SK-N-SH treated with all-trans-retinoic acid at 6 μM for 48 hours (cell line): Measurements from ENCODE around the gene CCL25.
"Not testable (repeated sequence)": the region's sequence is repeated elsewhere in the genome, so short reads cannot be mapped to it uniquely, and the experiment has no call there.

ENCODE experiments used
- ATAC-seq: fragments of 200-7000 bp; cut with Tn5 transposase; 3 replicates; pipeline ENCODE4 v1.9.1; 2020; ENCODE audit warnings: mild to moderate bottlenecking, moderate library complexity
- ARNTL ChIP-seq: fragments of 450-650 bp; formaldehyde crosslinking; IDR thresholded peaks from 2 replicates; pipeline ENCODE4 v1.5.0; 2020; ENCODE audit warnings: low read depth, mild to moderate bottlenecking, moderate library complexity, borderline replicate concordance
- BACH2 ChIP-seq: fragments of 250-450 bp; sonication (Bioruptor Pico); IDR thresholded peaks from 2 replicates; pipeline ENCODE4 v1.9.0; 2021; ENCODE audit warnings: mild to moderate bottlenecking, borderline replicate concordance
- CSDC2 ChIP-seq: fragments of 250-450 bp; sonication (Bioruptor Pico); IDR thresholded peaks from 2 replicates; pipeline ENCODE4 v1.5.0; 2020; ENCODE audit warnings: mild to moderate bottlenecking, moderate library complexity
- GLIS3 ChIP-seq: fragments of 250-450 bp; sonication (Bioruptor Pico); IDR thresholded peaks from 2 replicates; pipeline ENCODE4 v1.5.0; 2020; ENCODE audit warnings: mild to moderate bottlenecking, moderate library complexity
- OSR1 ChIP-seq: fragments of 250-450 bp; sonication (Bioruptor Pico); IDR thresholded peaks from 2 replicates; pipeline ENCODE4 v1.8.0; 2022; ENCODE audit warnings: moderate library complexity, mild to moderate bottlenecking, inconsistent platforms
- RARB ChIP-seq: fragments of 250-450 bp; sonication (Bioruptor Pico); IDR thresholded peaks from 2 replicates; pipeline ENCODE4 v1.8.0; 2021; ENCODE audit warnings: mild to moderate bottlenecking, moderate library complexity
- SNAI2 ChIP-seq: fragments of 250-450 bp; sonication (Bioruptor Pico); IDR thresholded peaks from 2 replicates; pipeline ENCODE4 v1.5.0; 2020; ENCODE audit warnings: mild to moderate bottlenecking, moderate library complexity
- TCF4 ChIP-seq: fragments of 250-450 bp; sonication (Bioruptor Pico); IDR thresholded peaks from 2 replicates; pipeline ENCODE4 v1.8.0; 2021; ENCODE audit warnings: mild to moderate bottlenecking, moderate library complexity, borderline replicate concordance
- ZC3H10 ChIP-seq: fragments of 250-450 bp; sonication (Bioruptor Pico); IDR thresholded peaks from 2 replicates; pipeline ENCODE4 v1.5.1; 2021; ENCODE audit warnings: mild to moderate bottlenecking, moderate library complexity
- ZFP3 ChIP-seq: fragments of 250-450 bp; sonication (Bioruptor Pico); IDR thresholded peaks from 2 replicates; pipeline ENCODE4 v1.5.0; 2020; ENCODE audit warnings: mild to moderate bottlenecking, moderate library complexity
- ZNF565 ChIP-seq: fragments of 450-650 bp; formaldehyde crosslinking; conservative IDR thresholded peaks from 2 replicates; pipeline ENCODE4 v1.5.0; 2020; ENCODE audit warnings: low read depth, mild to moderate bottlenecking, moderate library complexity
- ZNF70 ChIP-seq: fragments of 450-650 bp; formaldehyde crosslinking; IDR thresholded peaks from 2 replicates; pipeline ENCODE4 v1.5.0; 2020; ENCODE audit warnings: mild to moderate bottlenecking, moderate library complexity
- ZNF8 ChIP-seq: fragments of 450-650 bp; formaldehyde crosslinking; IDR thresholded peaks from 2 replicates; pipeline ENCODE4 v1.5.0; 2020; ENCODE audit warnings: mild to moderate bottlenecking, moderate library complexity
- TF ChIP-seq, protein P1 (sequence below): fragments of 250-450 bp; sonication (Bioruptor Pico); IDR thresholded peaks from 2 replicates; pipeline ENCODE4 v1.5.1; 2020; ENCODE audit warnings: low read depth, mild to moderate bottlenecking, moderate library complexity
- TF ChIP-seq, protein P2 (sequence below): fragments of 250-450 bp; sonication (Bioruptor Pico); IDR thresholded peaks from 2 replicates; pipeline ENCODE4 v1.8.0; 2020; ENCODE audit warnings: mild to moderate bottlenecking, moderate library complexity, borderline replicate concordance
- TF ChIP-seq, protein P3 (sequence below): fragments of 250-450 bp; sonication (Bioruptor Pico); IDR thresholded peaks from 2 replicates; pipeline ENCODE4 v1.5.0; 2020; ENCODE audit warnings: mild to moderate bottlenecking, moderate library complexity
- TF ChIP-seq, protein P4 (sequence below): fragments of 250-450 bp; sonication (Bioruptor Pico); IDR thresholded peaks from 2 replicates; pipeline ENCODE4 v1.5.1; 2021; ENCODE audit warnings: mild to moderate bottlenecking, moderate library complexity
- TF ChIP-seq, protein P5 (sequence below): fragments of 250-450 bp; sonication (Bioruptor Pico); IDR thresholded peaks from 2 replicates; pipeline ENCODE4 v1.8.0; 2021; ENCODE audit warnings: low read depth, mild to moderate bottlenecking, moderate library complexity, borderline replicate concordance

Gene CCL25

DNA sequence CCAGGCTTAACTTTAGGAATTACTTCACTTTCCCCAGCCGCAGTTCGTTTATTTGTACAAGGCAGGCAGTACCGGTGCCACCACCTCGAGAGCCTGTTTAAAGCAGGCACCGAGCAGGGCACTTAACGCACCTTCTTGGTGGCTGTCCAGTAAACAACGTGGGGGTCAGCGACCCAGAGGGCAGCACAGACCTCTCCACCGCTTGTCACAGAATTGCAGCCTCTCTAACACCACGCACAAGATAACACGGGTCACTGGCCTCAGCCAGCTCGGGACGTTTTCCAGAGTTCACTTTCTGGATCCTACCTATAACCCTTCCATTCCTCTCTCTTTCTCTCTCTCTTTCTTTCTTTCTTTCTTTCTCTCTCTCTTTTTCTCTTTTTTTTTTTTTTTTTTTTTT lies 30.3 kb upstream of the CCL25 start (continued):
- TF ChIP-seq, protein P1, sequence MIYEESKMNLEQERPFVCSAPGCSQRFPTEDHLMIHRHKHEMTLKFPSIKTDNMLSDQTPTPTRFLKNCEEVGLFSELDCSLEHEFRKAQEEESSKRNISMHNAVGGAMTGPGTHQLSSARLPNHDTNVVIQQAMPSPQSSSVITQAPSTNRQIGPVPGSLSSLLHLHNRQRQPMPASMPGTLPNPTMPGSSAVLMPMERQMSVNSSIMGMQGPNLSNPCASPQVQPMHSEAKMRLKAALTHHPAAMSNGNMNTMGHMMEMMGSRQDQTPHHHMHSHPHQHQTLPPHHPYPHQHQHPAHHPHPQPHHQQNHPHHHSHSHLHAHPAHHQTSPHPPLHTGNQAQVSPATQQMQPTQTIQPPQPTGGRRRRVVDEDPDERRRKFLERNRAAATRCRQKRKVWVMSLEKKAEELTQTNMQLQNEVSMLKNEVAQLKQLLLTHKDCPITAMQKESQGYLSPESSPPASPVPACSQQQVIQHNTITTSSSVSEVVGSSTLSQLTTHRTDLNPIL = no peak
- TF ChIP-seq, protein P2, sequence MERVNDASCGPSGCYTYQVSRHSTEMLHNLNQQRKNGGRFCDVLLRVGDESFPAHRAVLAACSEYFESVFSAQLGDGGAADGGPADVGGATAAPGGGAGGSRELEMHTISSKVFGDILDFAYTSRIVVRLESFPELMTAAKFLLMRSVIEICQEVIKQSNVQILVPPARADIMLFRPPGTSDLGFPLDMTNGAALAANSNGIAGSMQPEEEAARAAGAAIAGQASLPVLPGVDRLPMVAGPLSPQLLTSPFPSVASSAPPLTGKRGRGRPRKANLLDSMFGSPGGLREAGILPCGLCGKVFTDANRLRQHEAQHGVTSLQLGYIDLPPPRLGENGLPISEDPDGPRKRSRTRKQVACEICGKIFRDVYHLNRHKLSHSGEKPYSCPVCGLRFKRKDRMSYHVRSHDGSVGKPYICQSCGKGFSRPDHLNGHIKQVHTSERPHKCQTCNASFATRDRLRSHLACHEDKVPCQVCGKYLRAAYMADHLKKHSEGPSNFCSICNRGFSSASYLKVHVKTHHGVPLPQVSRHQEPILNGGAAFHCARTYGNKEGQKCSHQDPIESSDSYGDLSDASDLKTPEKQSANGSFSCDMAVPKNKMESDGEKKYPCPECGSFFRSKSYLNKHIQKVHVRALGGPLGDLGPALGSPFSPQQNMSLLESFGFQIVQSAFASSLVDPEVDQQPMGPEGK (CRISPR knock-in tag) = no peak
- no peak for TF ChIP-seq TCF4 (CRISPR knock-in tag)

DNA sequence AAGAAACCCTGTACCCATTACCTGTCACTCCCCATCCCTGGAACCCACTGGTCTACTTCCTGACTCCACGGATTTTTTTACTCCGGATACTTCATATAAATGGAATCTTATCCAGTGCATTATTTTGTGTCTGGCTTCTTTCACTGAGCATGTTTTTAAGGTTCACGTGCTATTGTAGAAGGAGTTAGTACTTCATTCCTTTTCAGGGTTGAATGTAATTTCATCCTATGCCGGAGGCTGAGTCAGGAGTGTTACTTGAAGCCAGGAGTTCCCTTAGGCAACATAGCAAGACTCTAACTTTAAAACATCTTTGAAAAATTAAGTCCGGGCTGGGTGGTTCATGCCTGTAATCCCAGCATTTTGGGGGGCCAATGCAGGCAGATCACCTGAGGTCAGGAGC lies 29.2 kb upstream of the CCL25 start:
- TF ChIP-seq, protein P1 = no peak
- no peak for TF ChIP-seq BACH2 (CRISPR knock-in tag)
- TF ChIP-seq, protein P3, sequence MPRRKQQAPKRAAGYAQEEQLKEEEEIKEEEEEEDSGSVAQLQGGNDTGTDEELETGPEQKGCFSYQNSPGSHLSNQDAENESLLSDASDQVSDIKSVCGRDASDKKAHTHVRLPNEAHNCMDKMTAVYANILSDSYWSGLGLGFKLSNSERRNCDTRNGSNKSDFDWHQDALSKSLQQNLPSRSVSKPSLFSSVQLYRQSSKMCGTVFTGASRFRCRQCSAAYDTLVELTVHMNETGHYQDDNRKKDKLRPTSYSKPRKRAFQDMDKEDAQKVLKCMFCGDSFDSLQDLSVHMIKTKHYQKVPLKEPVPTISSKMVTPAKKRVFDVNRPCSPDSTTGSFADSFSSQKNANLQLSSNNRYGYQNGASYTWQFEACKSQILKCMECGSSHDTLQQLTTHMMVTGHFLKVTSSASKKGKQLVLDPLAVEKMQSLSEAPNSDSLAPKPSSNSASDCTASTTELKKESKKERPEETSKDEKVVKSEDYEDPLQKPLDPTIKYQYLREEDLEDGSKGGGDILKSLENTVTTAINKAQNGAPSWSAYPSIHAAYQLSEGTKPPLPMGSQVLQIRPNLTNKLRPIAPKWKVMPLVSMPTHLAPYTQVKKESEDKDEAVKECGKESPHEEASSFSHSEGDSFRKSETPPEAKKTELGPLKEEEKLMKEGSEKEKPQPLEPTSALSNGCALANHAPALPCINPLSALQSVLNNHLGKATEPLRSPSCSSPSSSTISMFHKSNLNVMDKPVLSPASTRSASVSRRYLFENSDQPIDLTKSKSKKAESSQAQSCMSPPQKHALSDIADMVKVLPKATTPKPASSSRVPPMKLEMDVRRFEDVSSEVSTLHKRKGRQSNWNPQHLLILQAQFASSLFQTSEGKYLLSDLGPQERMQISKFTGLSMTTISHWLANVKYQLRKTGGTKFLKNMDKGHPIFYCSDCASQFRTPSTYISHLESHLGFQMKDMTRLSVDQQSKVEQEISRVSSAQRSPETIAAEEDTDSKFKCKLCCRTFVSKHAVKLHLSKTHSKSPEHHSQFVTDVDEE (CRISPR knock-in tag) = no peak
- TF ChIP-seq ZNF70 (CRISPR knock-in tag) = no peak
- TF ChIP-seq, protein P4, sequence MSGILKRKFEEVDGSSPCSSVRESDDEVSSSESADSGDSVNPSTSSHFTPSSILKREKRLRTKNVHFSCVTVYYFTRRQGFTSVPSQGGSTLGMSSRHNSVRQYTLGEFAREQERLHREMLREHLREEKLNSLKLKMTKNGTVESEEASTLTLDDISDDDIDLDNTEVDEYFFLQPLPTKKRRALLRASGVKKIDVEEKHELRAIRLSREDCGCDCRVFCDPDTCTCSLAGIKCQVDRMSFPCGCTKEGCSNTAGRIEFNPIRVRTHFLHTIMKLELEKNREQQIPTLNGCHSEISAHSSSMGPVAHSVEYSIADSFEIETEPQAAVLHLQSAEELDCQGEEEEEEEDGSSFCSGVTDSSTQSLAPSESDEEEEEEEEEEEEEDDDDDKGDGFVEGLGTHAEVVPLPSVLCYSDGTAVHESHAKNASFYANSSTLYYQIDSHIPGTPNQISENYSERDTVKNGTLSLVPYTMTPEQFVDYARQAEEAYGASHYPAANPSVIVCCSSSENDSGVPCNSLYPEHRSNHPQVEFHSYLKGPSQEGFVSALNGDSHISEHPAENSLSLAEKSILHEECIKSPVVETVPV (CRISPR knock-in tag) = no peak
- no peak for TF ChIP-seq CSDC2 (CRISPR knock-in tag)

DNA sequence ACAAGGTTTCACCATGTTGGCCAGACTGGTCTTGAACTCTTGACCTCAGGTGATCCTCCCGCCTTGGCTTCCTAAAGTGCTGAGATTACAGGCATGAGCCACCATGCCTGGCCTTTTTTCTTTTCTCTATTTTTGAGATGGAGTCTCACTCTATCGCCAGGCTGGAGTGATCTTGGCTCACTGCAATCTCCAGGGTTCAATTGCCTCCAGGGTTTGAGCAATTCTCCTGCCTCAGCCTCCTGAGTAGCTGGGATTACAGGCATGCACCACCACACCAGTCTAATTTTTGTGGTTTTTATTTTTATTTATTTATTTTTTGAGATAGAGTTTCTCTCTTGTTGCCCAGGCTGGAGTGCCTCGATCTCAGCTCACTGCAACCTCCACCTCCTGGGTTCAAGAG lies 28.3 kb upstream of the CCL25 start:
- not testable (repeated sequence) for ATAC-seq

More for the DNA sequence above, 29.2 kb upstream of the CCL25 start:
- no peak for ATAC-seq

DNA sequence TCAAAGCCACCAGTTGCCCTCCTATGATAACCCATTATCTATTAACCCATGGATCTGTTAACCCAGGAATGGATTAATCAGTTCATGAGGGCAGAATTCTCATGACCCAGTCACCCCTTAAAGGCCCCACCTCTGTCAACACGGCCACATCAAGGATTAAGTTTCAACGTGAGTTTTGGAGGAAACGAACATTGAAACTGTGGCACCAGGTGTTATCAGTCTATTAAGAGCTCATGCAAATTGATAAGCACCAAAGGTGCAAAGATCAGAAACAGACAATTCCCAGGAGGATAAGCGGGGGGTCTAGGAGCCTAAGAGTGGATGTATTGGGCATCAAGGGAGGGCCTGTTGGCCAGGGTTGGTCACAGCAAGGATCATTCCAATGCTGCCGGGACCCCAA lies 27.2 kb upstream of the CCL25 start:
- no peak for ATAC-seq

More for the DNA sequence above, 27.2 kb upstream of the CCL25 start:
- TF ChIP-seq SNAI2 (CRISPR knock-in tag) (no peak), ZNF565 (CRISPR knock-in tag) (no peak), GLIS3 (CRISPR knock-in tag) (no peak), ZFP3 (CRISPR knock-in tag) (no peak), ZNF70 (CRISPR knock-in tag) (no peak), CSDC2 (CRISPR knock-in tag) (no peak), TCF4 (CRISPR knock-in tag) (no peak), ZC3H10 (CRISPR knock-in tag) (no peak), OSR1 (CRISPR knock-in tag) (no peak), ZNF8 (no peak), RARB (no peak), ARNTL (no peak), BACH2 (CRISPR knock-in tag) (no peak)
- TF ChIP-seq, protein P3 (CRISPR knock-in tag) = no peak
- TF ChIP-seq, protein P5, sequence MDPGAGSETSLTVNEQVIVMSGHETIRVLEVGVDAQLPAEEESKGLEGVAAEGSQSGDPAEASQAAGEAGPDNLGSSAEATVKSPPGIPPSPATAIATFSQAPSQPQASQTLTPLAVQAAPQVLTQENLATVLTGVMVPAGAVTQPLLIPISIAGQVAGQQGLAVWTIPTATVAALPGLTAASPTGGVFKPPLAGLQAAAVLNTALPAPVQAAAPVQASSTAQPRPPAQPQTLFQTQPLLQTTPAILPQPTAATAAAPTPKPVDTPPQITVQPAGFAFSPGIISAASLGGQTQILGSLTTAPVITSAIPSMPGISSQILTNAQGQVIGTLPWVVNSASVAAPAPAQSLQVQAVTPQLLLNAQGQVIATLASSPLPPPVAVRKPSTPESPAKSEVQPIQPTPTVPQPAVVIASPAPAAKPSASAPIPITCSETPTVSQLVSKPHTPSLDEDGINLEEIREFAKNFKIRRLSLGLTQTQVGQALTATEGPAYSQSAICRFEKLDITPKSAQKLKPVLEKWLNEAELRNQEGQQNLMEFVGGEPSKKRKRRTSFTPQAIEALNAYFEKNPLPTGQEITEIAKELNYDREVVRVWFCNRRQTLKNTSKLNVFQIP (CRISPR knock-in tag) = no peak
